ENCODE measurements around the gene ZNF595.

The ZNF595 gene

DNA sequence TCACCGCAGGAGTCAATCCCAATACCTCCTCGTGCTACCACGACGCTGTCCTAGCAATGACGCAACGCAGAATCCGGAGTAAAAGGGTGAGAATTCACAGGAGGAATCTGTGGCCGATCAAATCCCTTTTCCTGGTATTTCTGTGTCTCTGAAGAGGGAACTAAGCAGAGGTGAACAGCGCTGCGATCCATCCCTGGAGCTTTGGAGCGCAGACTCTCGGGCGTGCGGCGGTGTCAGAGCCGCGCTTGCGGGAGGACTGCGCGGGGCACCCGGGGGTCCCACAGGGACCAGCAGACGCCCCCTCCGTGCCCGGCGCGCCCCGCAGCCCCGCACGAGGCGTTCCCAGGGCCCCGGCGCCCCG is 53.9 kb downstream of the ZNF595 start:
- H3K23ac ChIP-seq (ENCODE audit: low read length in 2 of 2) = no peak overlapping the region
- H3K4ac ChIP-seq (ENCODE audit: low read depth in 1 of 2, low read length in 2 of 2) = no peak overlapping the region
- H2BK12ac ChIP-seq (ENCODE audit: low read length in 2 of 2) = no peak overlapping the region

DNA sequence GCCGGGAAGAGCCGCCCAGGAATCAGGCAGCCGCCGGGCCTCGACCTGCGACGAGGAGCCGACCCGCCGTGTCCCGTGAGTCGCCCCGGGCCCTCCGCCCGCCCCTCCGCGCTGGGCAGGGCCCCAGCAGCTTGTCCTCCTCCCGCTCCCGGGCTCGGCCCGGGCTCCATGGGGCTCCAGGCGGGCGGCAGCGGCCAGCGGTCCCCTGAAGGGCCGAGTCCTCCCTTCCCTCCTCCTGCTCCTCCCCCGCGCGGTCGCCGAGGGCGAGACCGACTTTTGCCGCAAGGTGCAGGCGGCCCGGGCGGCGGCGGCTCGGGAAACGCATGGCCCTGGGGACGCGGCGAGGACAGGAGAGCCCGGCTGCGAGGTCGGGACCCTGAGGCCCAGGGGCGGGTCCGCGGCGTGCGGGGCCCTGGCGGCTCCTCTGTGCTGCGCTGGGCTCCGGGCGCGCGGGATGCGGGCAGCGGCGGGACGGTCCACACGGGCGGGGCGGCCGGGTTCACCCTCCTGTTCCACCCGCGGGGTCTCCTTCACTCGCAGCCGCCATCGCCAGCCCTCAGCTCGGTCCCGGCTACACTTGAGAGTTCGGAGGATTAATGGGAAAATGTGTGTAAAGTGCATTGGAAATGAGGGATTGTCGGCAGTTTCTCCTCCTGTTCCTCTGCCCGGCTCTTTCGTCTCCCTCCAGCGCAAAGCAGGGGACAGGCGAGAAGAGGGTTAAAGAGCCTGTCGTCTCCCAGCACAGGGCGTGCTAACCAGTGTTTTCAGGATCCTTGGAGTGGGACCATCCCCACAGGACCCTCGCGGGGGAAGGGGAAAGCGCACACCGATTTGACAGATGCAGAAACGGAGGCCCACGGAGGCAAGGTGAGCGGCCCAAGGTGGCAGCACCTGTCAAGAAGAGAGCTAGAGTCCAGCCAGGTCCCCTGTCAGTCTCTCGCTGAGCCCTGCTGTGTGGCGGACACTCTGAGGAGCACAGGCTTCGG is 54.6 kb downstream of the ZNF595 start:
- no peak for DNase-seq
- no peak overlapping the region for H2AK5ac ChIP-seq (ENCODE audit: low read length, severe bottlenecking)
- H2BK120ac ChIP-seq (ENCODE audit: low read depth, low read length) = no peak overlapping the region
- H2BK12ac ChIP-seq (ENCODE audit: low read length in 2 of 2) = no peak overlapping the region
- no peaks in the 10 kb centered on the region for H3K79me1 ChIP-seq (replicated peaks; ENCODE audit: low read length, poor library complexity, severe bottlenecking)
- H3K23ac ChIP-seq (ENCODE audit: low read length in 2 of 2) = no peak overlapping the region
- H3K4ac ChIP-seq (ENCODE audit: low read depth in 1 of 2, low read length in 2 of 2) = no peak overlapping the region
- no peak overlapping the region for H4K91ac ChIP-seq (ENCODE audit: low read length)
- peak overlapping the region; percentile 48 for H3K4me2 ChIP-seq (ENCODE audit: low read length, poor library complexity, severe bottlenecking)
- no peaks in the 10 kb centered on the region for H3K36me3 ChIP-seq (ENCODE audit: control insufficient read depth in 1 of 2, insufficient read depth in 2 of 2, low read depth in 1 of 2, low read length in 2 of 2)
- no peak overlapping the region for H3K4me3 ChIP-seq (ENCODE audit: insufficient read depth in 1 of 2, low read depth in 1 of 2, low read length in 2 of 2)
- no peak overlapping the region for H4K8ac ChIP-seq (ENCODE audit: low read length)
- no peak overlapping the region for H3K27ac ChIP-seq (ENCODE audit: low read length, poor library complexity, severe bottlenecking)
- H3K9me3 ChIP-seq (ENCODE audit: control insufficient read depth, low read length) = peaks cover 86% of the 10 kb centered on the region
- H2BK15ac ChIP-seq (ENCODE audit: low read depth, poor library complexity, severe bottlenecking) = no peak overlapping the region
- no peaks in the 10 kb centered on the region for H3K4me1 ChIP-seq (ENCODE audit: control insufficient read depth, insufficient read depth, low read depth, low read length)
- no peak overlapping the region for H2AFZ ChIP-seq (ENCODE audit: low read depth, low read length)
- WGBS = 63% methylated on average over 76 of the region's 91 CpGs
- peaks cover 23 to 32% of the 10 kb centered on the region in 2 experiments for H3K27me3 ChIP-seq (ENCODE audit: control insufficient read depth in 1 of 2, insufficient read depth in 1 of 2, low read length in 2 of 2)
- H2BK5ac ChIP-seq (ENCODE audit: low read depth, low read length, poor library complexity, severe bottlenecking) = no peak overlapping the region
- no peak overlapping the region for H3K9ac ChIP-seq (ENCODE audit: low read length)
- no peak overlapping the region for H3K14ac ChIP-seq (ENCODE audit: low read length in 2 of 2)
- no peak overlapping the region for H3K18ac ChIP-seq (ENCODE audit: low read depth in 1 of 2, low read length in 2 of 2)

More for the DNA sequence above, 53.9 kb downstream of the ZNF595 start:
- Histone ChIP-seq H3K4me3 (ENCODE audit: insufficient read depth in 1 of 2, low read depth in 1 of 2, low read length in 2 of 2) (peak overlapping the region in 1 of 2 experiments; percentile 27), H3K27ac (ENCODE audit: low read length, poor library complexity, severe bottlenecking) (no peak overlapping the region), H2BK120ac (ENCODE audit: low read depth, low read length) (no peak overlapping the region), H4K8ac (ENCODE audit: low read length) (no peak overlapping the region), H3K4me1 (ENCODE audit: control insufficient read depth, insufficient read depth, low read depth, low read length) (no peaks in the 10 kb centered on the region), H3K79me1 (replicated peaks; ENCODE audit: low read length, poor library complexity, severe bottlenecking) (no peaks in the 10 kb centered on the region), H2BK15ac (ENCODE audit: low read depth, poor library complexity, severe bottlenecking) (no peak overlapping the region), H2AK5ac (ENCODE audit: low read length, severe bottlenecking) (no peak overlapping the region), H3K9ac (ENCODE audit: low read length) (no peak overlapping the region), H4K91ac (ENCODE audit: low read length) (no peak overlapping the region), H2AFZ (ENCODE audit: low read depth, low read length) (no peak overlapping the region), H3K27me3 (ENCODE audit: control insufficient read depth in 1 of 2, insufficient read depth in 1 of 2, low read length in 2 of 2) (peaks cover 23 to 32% of the 10 kb centered on the region in 2 experiments), H3K9me3 (ENCODE audit: control insufficient read depth, low read length) (peaks cover 88% of the 10 kb centered on the region), H2BK5ac (ENCODE audit: low read depth, low read length, poor library complexity, severe bottlenecking) (no peak overlapping the region), H3K18ac (ENCODE audit: low read depth in 1 of 2, low read length in 2 of 2) (no peak overlapping the region), H3K14ac (ENCODE audit: low read length in 2 of 2) (no peak overlapping the region), H3K4me2 (ENCODE audit: low read length, poor library complexity, severe bottlenecking) (no peak overlapping the region), H3K36me3 (ENCODE audit: control insufficient read depth in 1 of 2, insufficient read depth in 2 of 2, low read depth in 1 of 2, low read length in 2 of 2) (no peaks in the 10 kb centered on the region)
- WGBS = 57% methylated on average over 17 of the region's 33 CpGs
- no peak for DNase-seq

DNA sequence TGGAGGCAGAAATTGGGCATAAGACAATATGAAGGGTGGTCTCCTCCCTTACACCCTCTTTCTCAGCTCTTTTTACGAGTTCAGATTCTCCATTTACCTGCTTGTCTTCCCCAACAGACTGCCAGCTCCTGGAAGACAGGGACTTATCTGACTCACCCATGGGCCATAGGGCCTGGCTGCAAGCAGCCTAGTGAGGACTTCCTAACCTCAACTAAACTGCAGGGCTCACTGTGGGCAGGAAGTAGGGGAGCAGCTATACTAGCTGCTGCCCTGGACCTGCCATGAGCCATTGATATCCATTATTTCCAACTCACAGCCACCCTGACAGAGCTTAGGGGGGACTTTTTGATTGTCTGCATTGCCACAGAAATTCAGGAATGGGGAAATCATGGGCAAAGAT is 59.6 kb downstream of the ZNF595 start:
- Histone ChIP-seq H3K36me3 (ENCODE audit: control insufficient read depth in 1 of 2, insufficient read depth in 2 of 2, low read depth in 1 of 2, low read length in 2 of 2) (no peaks in the 10 kb centered on the region), H3K23ac (ENCODE audit: low read length in 2 of 2) (no peak overlapping the region), H4K8ac (ENCODE audit: low read length) (no peak overlapping the region), H3K27me3 (ENCODE audit: control insufficient read depth in 1 of 2, insufficient read depth in 1 of 2, low read length in 2 of 2) (peaks cover 12 to 17% of the 10 kb centered on the region in 2 experiments), H3K4me1 (ENCODE audit: control insufficient read depth, insufficient read depth, low read depth, low read length) (no peaks in the 10 kb centered on the region), H3K4me3 (ENCODE audit: insufficient read depth in 1 of 2, low read depth in 1 of 2, low read length in 2 of 2) (no peak overlapping the region), H3K4ac (ENCODE audit: low read depth in 1 of 2, low read length in 2 of 2) (no peak overlapping the region), H2AK5ac (ENCODE audit: low read length, severe bottlenecking) (no peak overlapping the region), H2BK12ac (ENCODE audit: low read length in 2 of 2) (no peak overlapping the region), H3K79me1 (replicated peaks; ENCODE audit: low read length, poor library complexity, severe bottlenecking) (no peaks in the 10 kb centered on the region), H2BK120ac (ENCODE audit: low read depth, low read length) (no peak overlapping the region), H2AFZ (ENCODE audit: low read depth, low read length) (no peak overlapping the region), H3K9me3 (ENCODE audit: control insufficient read depth, low read length) (peaks cover 87% of the 10 kb centered on the region), H2BK15ac (ENCODE audit: low read depth, poor library complexity, severe bottlenecking) (no peak overlapping the region), H3K14ac (ENCODE audit: low read length in 2 of 2) (no peak overlapping the region), H2BK5ac (ENCODE audit: low read depth, low read length, poor library complexity, severe bottlenecking) (no peak overlapping the region), H3K27ac (ENCODE audit: low read length, poor library complexity, severe bottlenecking) (no peak overlapping the region), H3K4me2 (ENCODE audit: low read length, poor library complexity, severe bottlenecking) (no peak overlapping the region), H4K91ac (ENCODE audit: low read length) (no peak overlapping the region), H3K18ac (ENCODE audit: low read depth in 1 of 2, low read length in 2 of 2) (no peak overlapping the region), H3K9ac (ENCODE audit: low read length) (no peak overlapping the region)
- 60% methylated on average over 1 of the region's 1 CpG for WGBS
- DNase-seq = no peak

DNA sequence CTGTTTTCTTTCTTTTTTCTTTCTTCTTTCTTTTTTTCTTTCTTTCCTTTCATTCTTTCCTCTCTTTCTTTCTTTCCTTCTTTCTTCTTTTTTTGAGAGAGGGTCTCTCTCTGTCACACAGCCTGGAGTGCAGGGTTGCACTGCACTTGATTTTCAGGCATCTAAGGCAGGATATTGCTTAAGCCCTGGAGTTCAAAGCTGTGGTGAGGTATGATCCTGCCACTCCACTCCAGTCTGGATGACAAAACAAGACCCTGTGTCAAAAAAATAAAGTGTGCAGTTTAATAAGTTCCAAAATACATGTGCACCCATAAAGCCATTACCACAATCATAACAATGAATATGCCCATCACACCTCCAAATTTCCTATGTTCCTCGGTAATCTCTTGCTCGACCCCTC is 60.6 kb downstream of the ZNF595 start:
- 69% methylated on average over 2 of the region's 2 CpGs for WGBS

More for the DNA sequence above, 60.6 kb downstream of the ZNF595 start:
- H2BK15ac ChIP-seq (ENCODE audit: low read depth, poor library complexity, severe bottlenecking) = no peak overlapping the region
- no peaks in the 10 kb centered on the region for H3K4me1 ChIP-seq (ENCODE audit: control insufficient read depth, insufficient read depth, low read depth, low read length)
- no peak overlapping the region for H2AK5ac ChIP-seq (ENCODE audit: low read length, severe bottlenecking)
- no peak overlapping the region for H3K4me2 ChIP-seq (ENCODE audit: low read length, poor library complexity, severe bottlenecking)
- no peak overlapping the region for H4K8ac ChIP-seq (ENCODE audit: low read length)
- H3K14ac ChIP-seq (ENCODE audit: low read length in 2 of 2) = no peak overlapping the region
- H3K18ac ChIP-seq (ENCODE audit: low read depth in 1 of 2, low read length in 2 of 2) = no peak overlapping the region
- H3K4ac ChIP-seq (ENCODE audit: low read depth in 1 of 2, low read length in 2 of 2) = no peak overlapping the region
- DNase-seq = no peak
- no peak overlapping the region for H2BK5ac ChIP-seq (ENCODE audit: low read depth, low read length, poor library complexity, severe bottlenecking)
- no peak overlapping the region for H4K91ac ChIP-seq (ENCODE audit: low read length)
- H2BK12ac ChIP-seq (ENCODE audit: low read length in 2 of 2) = no peak overlapping the region
- H3K27ac ChIP-seq (ENCODE audit: low read length, poor library complexity, severe bottlenecking) = no peak overlapping the region
- no peak overlapping the region for H2AFZ ChIP-seq (ENCODE audit: low read depth, low read length)
- H3K9ac ChIP-seq (ENCODE audit: low read length) = no peak overlapping the region
- H3K36me3 ChIP-seq (ENCODE audit: control insufficient read depth in 1 of 2, insufficient read depth in 2 of 2, low read depth in 1 of 2, low read length in 2 of 2) = no peaks in the 10 kb centered on the region
- no peaks in the 10 kb centered on the region for H3K79me1 ChIP-seq (replicated peaks; ENCODE audit: low read length, poor library complexity, severe bottlenecking)
- H3K27me3 ChIP-seq (ENCODE audit: control insufficient read depth in 1 of 2, insufficient read depth in 1 of 2, low read length in 2 of 2) = peaks cover 3 to 8% of the 10 kb centered on the region in 2 experiments
- no peak overlapping the region for H2BK120ac ChIP-seq (ENCODE audit: low read depth, low read length)
- no peak overlapping the region for H3K23ac ChIP-seq (ENCODE audit: low read length in 2 of 2)
- peaks cover 87% of the 10 kb centered on the region for H3K9me3 ChIP-seq (ENCODE audit: control insufficient read depth, low read length)
- no peak overlapping the region for H3K4me3 ChIP-seq (ENCODE audit: insufficient read depth in 1 of 2, low read depth in 1 of 2, low read length in 2 of 2)

Data from mesenchymal stem cell (in vitro differentiated cells and primary cell).